Activated T-helper 9 cell treated with anti-CD3 and anti-CD28 coated beads, Interleukin-2, amount 50 U/mL, for 16 hours (primary cell): Measurements from ENCODE around the gene MICALL1.
"Not testable (repeated sequence)": the region's sequence is repeated elsewhere in the genome, so short reads cannot be mapped to it uniquely, and the experiment has no call there.

Experiments used
- DNase-seq: peaks from one replicate; pipeline ENCODE4 v3.0.0-alpha.2; 2020; ENCODE audit warnings: low read depth

Gene MICALL1

DNA sequence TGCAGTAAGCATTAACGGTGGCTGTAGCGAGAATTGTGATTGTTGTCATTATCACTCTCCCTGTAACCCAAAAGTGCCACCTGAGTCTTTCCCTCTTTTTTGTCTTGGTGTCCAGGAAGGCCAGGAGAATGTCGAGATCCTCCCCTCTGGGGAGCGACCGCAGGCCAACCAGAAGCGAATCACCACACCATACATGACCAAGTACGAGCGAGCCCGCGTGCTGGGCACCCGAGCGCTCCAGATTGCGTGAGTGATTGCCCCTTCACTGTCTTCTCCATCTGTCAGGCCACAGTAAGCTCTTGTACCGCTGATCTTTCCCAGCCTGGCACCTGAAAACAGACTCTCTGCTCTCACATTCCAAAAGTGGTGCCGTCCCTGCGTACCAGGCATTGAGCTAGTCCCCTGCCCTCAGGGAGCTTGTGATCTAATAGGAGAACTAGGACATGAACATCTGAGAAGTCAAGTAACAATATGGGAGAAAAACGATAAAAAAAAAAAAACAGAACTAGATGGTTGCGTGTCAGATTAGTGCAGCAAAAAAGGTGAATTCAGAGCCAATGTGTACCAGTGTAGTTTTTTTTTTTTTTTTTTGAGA, 53.2 kb downstream of the MICALL1 start:
- no peak for DNase-seq

DNA sequence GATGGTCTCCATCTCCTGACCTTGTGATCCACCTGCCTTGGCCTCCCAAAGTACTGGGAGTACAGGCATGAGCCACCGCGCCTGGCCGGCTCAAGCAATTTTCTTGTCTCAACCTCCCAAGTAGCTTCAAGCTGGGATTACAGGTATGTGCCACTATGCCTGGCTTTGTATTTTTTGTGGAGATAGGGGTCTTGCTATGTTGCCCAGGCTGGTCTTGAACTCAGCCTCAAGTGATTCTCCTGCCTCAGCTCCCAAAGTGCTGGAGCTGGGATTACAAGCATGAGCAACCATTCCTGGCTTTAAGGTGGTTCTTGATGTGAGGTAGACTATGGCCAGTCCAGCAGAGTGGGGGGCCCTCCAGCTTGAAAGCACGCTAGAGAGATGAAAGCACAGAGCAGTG, 55.0 kb downstream of the MICALL1 start:
- DNase-seq, result no peak

DNA sequence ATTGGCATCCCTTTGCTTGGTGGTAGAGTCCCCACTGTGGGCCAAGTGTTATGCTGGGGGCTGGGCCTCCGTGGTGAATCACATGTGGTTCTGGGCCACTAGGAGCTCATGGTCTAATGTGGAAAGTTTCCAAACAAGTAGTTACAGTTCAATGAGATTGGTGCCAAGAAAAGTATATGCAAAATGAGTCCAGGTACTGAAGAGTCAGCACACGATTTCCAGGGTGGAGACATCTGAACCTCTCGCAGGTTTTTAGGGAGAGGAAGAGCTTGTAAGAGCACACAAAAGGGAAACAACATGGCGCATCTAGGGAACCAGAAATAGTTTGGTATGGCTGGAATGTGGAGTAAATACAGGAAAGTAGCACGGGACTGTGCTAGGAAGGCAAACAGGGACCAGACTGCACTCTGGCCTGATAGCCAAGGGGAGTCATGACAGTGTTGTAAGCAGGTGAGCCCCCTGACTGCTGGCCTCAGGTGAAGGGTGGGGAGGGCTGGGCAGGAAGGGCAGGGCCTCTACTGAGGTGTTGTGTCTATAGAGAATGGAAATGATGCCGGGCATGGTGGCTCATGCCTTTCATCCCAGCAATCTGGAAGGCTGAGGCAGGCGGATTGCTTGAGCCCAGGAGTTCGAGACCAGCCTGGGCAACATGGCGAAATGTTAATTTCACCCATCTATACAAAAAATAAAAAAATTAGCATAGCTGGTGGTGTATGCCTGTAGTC, 60.0 kb downstream of the MICALL1 start:
- DNase-seq, result no peak

DNA sequence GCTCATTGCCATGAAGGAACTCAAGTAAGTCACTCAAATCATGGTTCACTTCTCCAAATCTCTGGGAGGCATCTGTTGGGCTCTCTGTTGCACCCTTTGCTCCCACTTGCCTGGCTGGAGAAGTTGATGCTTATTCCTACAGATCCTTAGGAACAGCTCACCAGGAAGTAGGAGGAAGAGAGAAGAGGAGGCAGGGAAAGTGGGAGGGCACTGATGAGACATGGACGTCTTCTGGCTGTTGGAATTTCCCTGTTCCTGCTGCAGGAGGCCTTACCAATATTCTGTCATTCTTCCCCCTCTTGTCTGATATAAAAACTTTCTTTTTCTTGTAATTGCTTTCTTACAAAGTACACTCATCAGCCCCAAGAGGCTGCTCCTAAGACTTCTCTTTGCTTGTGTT, 61.0 kb downstream of the MICALL1 start:
- no peak for DNase-seq

DNA sequence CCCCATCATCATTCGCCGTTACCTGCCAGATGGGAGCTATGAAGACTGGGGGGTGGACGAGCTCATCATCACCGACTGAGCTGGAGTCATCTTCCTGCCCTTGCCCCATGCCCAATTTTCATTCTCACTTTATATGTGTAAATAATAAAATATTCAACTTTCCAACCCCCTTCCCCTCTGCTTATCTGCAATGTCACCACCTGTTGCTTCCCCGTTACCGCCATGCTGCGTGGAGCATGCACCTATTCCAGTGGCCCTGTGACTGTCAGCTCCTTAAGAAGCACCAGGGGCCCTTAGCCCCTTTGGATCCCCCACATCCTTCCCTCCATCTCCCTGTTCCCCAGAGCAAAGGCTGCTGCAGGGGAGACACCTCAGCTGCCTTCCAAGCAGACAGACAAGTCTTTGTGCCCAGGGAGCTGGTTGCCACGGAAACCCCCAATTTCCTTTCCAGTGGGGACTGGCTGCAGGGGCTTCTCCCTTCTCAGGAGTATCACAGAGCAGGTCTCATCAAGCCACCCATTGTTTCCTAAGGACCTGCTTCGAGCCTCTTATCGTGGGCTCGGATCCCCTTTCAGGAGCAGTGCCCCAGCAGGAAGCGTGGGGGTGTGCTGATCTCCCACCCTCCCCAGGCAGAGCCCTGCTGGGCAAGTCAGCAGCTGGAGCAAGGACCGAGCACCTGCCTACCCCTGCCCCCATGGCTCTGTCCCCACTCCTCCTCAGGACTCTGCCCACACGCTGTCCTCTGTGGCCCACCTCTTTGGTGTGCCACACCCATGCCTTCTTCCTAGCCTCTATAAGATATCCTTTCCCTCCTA, 61.7 kb downstream of the MICALL1 start:
- no peak for DNase-seq

DNA sequence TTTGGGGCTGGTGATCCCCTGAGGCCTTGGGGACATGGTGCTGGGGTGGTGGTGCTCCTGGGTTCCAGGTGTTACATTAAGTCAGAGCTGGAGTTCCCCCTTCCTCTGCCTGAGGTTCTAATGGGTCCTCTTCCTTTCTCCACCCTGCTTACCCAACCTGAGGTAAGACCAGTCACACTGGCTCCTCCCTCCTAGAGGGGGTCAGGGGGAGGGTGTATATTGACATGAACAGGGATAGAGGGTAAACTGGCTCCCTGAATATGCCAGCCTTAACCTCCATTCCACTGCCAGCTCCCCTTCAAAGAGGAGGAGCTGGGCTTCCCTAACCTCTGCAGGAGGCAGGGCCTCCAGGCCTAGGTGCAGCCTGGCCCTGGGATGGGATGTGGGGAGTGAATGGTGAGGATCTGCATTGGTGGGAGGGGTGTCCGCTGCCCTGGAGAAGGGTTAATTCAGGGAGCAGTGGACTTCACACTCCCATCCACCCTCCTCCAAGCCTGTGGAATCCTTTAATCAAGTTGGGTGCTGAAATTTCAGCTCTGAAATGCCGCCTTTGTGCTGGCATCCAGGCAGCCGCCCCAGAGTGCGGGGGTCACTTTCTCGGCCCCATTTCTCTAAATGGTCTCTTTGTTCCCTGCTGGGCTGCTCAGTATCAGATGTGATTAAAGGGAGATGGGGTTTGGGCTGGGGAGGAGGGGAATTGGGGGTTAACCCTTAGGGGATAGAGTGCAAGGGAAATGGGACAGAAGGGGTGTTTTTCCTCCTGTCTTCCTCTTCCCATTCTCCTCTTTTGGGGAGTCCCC, 62.6 kb downstream of the MICALL1 start:
- no peak for DNase-seq

DNA sequence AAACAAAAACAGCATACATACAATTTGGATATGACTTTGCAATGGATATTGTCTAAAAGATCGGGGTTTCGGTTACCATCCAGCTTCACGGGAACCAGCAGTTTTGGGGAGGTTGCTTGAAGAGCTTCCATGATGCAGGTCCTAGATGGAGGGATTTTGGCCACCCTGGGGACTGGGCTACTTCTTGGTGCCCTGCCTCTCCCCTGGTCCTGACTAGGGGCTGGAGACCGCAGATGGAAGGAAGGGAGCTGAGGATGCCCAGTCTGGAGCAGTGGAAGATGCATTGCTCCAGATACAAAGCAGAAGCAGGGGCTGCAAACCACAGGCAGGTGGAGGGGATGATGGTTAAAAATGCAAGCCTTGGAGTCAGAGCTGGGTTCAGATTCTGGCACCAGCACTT, 64.8 kb downstream of the MICALL1 start:
- DNase-seq, result no peak

DNA sequence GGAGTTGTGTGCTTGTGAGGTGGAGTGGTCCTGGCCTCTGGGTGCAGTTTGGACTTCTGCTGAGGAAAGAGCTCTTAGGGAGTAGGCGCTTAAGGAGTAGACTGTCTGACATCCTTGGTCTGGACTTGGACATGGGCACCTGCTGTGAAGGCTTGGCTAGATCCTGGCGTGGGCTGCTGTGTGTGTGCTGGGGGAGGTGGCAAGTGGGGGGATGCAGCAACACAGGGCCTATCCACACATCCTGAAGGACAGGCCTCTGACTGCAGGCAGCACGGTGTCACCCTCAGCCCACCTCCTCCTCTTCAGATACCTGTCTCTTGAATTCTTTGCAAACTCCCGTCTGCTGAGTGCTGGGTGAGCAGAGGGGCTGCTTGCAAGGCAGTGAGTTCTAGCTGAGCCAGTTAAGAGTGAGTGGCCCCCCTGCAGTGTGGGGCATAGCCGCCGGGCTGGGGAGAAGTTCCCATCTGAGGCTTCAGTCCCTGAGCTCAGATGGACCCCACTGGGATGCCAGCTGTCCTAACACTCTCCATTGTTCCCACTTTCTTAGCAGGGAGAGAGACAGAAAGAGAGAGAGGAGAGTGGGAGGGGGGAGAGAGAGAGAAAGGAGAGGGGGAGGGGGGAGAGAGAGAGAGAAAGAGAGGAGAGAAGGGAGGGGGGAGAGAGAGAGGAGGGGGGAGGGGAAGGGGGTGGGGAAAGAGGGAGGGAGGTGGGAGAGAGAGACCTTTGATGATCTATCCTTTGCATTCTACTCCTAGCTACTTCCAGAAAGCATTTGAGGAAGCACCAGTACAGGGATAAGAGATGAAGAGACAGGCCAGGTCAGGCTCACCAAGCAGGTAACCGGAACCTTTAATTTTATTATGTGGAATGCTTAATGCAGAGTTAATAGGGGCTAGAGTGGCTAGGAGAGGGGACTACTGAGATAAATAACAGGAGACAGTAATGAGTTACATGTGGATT, 65.7 kb downstream of the MICALL1 start:
- DNase-seq, result no peak

DNA sequence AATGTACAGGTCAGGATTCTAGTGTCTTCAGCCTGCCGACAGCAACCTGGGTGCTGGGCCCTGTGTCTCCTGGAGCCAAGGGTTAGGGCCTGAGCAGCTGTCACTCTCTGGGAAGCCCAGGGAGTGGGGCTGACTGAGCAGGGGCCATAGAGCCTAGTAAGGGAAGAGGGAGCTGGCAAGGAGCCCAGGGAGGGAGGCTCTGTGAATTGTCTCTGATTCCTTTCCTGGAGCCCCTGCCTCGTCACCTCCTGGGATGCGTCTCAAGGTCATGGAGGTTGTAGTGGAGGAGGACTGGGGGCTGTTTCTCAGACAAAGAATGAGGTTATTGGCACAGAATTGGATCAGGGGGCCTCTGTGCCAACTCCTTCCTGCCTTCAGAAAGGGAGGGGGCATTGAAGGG, 66.4 kb downstream of the MICALL1 start:
- no peak for DNase-seq

DNA sequence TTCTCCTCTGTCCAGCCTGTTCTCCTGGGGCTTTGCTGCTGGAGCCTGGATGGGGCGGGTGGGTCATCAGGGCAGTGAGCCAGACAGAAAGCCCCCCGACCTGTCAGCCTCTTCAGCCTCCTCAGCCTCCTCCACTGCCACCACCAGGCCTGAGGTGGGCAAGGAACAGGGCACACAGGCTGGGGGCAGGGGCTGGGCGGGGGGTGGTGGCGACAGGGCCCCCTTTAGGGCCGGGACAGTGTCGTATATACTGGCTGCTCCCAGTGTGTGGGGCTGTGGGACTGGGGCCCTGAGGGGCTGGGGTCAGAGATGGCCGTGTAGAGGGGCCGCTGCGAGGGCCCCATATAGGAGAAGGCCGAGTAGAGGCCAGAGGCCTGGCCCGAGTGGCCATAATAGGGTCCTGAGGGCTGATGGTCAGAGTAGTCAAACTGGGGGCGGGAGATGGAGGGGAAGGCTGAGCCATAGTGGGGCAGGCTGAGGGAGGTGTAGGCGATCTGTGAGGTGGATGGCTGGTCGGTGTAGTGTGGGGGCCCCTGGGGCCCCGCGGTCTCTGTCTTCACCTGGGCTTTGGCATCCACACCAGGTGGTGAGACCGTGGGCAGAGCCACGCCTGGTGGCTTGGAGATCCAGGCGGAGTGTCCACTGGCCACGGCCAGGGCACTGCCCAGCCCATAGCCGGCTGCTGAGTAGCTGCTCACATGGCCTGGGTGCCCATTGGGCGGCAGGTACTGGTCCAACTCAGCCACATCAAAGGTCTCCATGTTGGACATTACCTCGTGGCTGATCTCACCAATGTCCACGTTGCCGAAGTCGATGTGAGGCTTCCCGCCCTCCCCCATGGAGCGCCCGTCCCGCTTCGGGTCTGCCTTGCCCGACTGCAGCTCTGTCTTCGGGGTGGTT, 67.4 kb downstream of the MICALL1 start:
- no peak for DNase-seq

DNA sequence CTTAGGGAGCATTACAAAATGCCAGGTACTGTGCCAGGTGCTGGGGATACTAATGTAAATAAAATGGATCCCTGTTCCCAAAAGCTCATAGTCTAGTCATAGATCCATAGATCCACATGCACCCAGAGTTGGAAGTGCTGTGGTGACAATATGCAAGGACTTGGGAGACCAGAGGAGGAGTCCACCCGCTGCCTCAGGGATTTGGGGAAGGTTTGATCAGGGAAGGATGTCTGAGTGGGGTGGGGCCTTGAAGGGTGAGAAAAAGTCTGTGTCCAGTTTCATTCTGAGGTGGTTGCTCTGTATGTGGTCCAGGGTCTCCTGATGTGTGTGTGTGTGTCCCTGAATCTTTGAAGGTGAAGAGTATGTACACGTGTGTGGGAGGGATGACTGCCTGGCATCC, 69.1 kb downstream of the MICALL1 start:
- no peak for DNase-seq

DNA sequence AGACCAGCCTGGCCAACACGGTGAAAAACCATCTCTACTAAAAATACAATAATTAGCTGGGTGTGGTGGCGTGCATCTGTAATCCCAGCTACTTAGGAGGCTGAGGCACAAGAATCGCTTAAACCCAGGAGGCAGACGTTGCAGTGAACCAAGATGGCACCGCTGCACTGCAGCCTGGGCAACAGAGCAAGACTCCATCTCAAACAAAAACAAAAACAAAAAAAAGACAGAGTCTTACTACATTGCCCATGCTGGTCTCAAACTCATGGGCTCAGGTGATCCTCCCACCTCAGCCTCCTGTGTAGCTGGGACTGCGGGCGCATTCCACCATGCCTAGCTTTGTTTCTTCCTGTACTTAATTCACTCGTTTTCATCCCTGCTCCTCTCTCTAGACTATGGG, 69.9 kb downstream of the MICALL1 start:
- DNase-seq, result not testable (repeated sequence)

DNA sequence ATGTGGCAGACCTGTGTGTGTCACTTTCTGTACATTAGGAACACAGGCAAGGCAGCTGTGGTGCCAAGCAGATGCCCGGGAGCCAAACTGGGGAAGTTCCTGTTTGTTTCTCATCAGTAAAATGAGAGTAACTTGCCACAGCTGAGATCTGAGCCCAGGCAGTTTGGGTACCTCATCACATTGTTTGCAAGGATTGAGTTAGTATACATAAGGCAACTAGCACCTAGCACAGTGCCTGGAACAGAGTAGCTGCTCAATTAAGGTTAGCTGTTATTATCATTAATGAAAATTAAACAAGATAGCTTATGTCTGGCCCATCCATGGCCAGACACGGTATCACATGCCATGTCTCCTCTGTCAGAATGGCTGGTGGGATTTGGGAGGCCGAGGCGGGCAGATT, 70.5 kb downstream of the MICALL1 start:
- DNase-seq, result no peak

DNA sequence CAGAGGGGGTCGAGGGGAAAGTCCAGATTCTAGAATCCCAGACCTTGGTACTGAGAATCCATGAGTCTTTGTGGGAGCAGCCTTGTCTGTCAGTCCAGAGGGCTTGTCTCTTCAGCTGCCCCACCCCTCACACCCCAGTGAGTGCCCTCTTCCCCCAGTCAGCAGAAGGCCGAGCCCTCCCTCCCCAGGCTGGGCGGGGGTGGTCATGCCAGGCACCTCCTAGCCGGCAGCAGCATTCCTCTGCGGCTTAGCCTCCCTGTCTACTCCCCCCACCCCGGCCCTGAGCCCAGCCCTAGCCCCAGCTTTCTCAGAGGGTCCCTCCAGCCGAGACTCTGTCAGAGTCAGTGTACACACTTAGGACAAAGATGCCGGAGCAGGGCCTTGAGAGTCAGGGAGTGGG, 73.7 kb downstream of the MICALL1 start:
- no peak for DNase-seq

DNA sequence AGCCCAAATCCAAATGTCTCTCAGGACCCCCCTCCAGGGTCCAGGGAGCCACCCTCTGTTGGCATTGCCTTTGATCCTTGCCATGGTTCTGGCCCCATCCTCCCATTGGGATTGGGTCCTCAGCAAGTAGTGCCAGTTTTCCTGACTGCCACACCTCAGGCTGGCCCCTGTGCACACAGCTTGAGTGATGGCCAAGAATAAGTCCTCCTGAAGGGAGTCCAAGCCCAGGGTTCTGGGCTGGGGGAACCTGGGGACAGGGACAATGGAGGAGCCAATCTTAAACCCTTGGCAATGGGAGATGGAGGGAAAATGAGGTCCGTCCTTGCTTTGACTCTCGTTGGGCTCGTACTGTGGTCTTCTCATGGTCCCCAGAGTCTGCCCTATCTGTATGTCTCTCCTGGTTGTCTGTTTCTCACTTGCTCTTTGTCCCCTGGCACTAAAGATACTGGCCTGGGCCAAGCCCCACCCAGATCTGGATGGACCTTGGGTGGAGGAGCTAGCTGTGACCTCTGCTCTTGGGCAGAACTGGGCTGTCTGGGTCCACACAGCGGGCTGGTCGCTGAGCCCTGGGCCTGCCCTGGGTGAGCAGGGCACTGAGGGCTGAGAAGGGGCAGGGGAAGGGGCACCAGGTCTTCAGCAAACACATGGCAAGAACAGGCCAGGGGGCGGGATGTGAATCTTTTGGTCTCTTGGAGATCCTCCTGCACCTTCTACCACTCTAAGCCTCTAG, 75.3 kb downstream of the MICALL1 start:
- DNase-seq, result no peak

DNA sequence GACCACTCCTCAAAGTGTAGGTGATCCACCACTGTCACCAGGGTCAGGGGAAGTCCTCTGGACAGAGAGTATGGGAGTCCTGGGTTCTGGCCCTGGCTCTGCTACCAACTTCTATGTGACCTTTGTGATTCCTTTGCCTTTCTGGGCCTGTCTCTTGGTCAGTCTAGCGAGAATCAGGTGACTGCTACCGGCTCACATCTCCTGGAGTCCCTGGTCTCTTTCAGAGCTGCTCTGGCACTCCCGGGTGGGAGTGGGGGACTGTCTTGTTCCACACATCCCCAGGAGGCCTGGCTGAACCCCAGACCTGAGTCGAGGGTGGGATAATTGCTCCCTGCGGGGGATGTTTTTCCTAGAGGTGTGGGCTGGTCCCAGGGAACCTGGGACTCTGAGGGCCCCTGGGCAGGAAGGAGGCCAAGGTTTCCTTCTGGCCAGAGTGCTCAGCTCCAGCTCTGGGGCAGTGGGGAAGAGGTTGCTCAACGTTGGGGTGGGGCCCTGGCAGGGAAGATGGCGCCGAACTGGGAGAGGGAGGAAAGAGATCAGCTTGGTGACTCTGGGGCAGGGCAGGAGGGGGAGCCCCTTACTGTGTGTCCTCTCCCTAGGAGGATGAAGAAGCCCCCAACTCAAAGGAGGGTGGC, 76.2 kb downstream of the MICALL1 start:
- DNase-seq, result no peak

DNA sequence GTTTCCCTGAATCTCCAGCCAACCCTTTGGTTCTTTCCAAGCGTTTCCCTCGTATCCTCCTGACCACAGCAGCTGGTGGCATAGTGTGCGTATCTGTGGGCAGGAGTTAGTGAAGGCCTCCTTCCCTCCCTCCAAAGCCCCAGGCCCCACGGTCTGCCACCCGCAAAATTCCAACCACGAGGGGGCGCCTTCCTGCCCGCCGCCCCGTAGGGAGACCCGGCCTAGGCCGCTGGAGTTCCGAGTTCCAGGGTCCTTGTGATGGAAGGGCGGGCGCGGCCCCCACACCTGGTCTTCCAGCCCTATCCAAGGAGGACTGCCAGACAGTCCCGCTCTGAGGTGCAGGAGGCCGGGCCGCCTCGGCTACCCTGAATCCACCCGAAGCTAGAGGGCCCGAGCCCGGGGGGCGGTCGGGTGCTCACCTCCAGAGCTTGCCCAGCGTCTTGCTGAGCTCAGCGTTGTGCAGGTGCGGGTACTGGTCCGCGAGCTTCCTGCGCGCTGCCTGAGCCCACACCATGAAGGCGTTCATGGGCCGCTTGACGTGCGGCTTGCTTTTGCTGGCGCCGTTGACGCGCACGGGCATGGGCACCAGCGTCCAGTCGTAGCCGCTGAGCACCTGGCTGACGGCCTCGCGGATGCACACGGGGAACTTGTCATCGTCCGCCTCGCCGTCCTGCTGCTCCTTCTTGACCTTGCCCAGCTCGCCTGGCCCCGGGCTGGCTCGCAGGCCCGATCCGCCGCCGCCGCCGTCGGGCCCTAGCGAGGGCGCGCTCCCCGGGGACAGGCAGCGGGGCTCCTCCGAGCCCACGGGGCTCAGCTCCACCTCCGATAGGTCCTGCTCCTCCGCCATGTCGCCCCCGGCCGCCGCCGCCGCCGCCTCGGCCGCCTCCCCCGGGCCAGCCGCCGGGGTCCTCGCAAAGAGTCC, 77.1 kb downstream of the MICALL1 start:
- no peak for DNase-seq
